Endometrial microvascular endothelial cells (primary cell): ENCODE measurements around the gene CDH18. TPM values are rescaled to one million over a fixed set of nuclear protein-coding genes. Genes with fewer than 3 reads are reported as not detected.

ENCODE experiments used
- in situ Hi-C: cut with HindIII; loops from 2 replicates; pipeline ENCODE4 v1.10.0; 2017; ENCODE audit warnings: low sequenced_read_pairs, low pct_unique_long_range_greater_than_20kb; ENCODE audit errors: inconsistent ontology term
- total RNA-seq: library from RNA; depleted of rRNA; stranded (reverse); fragments of >200 nt; gene quantifications from one replicate; pipeline ENCODE4 v1.2.3, GENCODE V29; 2015; ENCODE audit errors: inconsistent ontology term

The CDH18 gene
- total RNA-seq, 1 donor from 2014 or later, result not detected

DNA sequence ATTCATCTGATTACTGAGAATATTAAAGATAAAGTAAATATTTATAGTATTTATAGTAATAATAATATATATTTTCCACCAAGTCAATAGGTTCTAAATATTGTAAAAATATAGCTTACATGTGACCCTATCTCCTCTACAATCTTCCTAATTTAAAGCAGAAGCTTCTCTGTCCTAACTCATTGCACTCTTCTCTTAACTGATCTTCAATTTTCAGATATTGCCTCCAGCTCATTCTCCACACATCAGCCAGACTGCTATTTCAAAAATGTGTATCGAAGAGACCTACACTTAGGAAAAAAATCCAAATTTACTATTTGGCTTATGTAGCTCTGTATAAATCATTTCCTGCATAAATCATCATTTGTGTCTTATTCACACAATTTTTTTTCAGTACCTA, 47.8 kb downstream of the CDH18 start:
- in situ Hi-C loops, result no loop called here

- in situ Hi-C loops, result no loop called here
These were observed 57.5 kb downstream of the CDH18 start for GRCh38 chr5:19930451-19930850.

- in situ Hi-C loops, result no loop called here
These were observed 59.2 kb downstream of the CDH18 start for GRCh38 chr5:19928562-19929421.

GRCh38 chr5:19927919-19928318, 60.1 kb downstream of the CDH18 start:
- in situ Hi-C loops, result no loop called here

GRCh38 chr5:19927170-19927569, 60.8 kb downstream of the CDH18 start:
- in situ Hi-C loops, result no loop called here

DNA sequence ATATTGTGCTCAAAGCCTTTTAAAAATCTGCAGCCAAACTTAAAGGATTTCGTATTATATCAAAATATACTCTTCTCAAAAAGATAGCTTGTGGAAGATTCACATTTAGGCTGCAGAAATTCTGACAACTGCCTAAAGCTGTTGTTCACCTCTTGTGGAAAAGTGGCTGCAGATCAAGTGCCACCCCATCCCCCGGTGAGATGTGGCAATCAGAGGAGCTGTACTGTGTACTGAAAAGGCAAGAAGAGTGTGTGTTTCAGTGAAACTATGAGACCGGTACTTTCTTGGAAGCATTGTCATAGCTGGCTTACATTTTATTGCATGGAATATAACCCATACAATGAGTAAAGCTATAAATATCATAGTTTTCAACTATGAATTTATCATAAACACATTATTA, 64.3 kb downstream of the CDH18 start:
- in situ Hi-C loops, result no loop called here

DNA sequence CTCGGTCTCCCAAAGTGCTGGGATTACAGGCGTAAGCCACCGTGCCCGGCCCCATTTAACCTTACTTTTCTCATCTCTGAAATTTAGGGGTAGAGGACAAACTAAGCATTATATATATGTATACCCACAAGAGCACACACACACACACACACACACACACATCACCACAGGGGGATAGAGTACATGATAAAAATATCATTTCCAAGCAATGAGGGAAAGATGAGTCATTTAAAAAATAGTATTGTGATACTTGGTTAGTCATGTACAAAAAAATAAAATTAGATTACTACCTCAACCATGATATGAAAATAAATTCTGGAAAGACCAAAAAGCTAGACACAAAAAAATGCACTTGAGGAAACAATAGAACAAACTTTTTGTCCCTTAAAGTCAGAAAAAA, 67.2 kb downstream of the CDH18 start:
- in situ Hi-C loops, result no loop called here

DNA sequence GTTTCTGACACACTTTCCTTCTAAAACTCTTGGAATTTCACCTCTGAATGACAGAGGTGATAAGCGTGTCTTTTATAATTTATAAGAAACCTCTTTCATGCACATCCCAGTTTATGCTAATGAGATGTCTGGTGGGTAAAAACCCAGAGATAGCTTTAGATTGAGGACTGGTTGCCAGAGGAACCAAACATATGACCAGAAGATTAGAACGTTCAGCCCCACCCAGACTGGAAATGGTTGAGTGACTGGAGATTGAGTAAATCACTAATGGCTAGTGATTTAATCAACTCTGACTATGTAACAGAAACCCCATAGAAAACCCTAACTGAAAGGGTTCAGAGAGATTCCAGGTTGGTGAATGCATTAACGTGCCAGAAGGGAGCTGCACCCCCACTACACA, 69.2 kb downstream of the CDH18 start:
- in situ Hi-C loops, result no loop called here

- in situ Hi-C loops, result no loop called here
These were observed 70.3 kb downstream of the CDH18 start for GRCh38 chr5:19917588-19918122.

- in situ Hi-C loops, result no loop called here
These were observed 77.9 kb downstream of the CDH18 start for GRCh38 chr5:19910136-19910535.

- in situ Hi-C loops, result no loop called here
These were observed 83.2 kb downstream of the CDH18 start for GRCh38 chr5:19904766-19905165.

DNA sequence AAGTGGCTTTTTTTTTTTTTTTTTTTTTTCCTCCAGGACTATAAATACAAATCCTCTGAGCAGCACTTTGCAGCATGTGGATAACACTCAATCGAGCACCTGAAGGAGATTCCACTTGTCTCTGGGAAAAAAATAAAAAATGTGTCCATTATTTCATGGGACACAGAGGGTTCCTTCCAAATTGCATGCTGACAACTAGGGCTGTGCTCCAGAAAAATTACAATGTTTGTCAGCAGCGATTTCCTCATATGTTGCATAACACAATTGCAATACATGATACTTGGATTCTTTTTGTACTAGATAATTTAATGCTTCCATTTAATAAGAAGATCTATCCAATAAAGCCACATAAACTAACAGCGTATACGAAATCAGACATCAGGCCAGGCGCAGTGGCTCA, 84.4 kb downstream of the CDH18 start:
- in situ Hi-C loops, result no loop called here

DNA sequence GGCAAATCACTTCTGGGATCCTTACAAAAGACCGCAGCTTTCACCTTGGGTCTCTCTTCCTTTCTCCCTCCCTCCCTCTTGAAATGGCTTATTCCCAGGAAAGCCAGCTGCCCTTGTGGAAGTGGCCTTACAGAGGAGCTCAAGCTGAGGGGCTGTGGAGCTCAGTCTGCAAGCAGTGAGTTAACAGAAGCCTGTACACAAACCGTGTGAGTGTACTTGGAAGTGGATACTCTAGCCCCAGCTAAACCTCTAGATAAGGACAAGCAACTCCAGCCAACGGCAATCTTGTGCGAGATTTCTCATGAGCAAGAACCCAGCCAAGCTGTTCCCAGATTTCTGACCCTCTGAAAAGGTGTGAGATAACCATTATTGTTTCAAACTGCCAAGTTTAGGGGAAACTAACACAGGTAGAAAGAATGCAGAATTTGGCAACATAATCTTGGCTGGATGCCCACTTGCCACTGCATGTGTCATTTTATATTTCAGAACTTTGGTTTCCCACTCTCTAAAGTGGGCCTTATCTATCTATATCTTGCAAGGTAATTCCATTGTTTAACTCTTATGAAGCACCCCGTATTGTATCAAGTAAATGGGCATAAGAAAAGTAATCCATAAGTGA, 85.6 kb downstream of the CDH18 start:
- in situ Hi-C loops, result no loop called here

DNA sequence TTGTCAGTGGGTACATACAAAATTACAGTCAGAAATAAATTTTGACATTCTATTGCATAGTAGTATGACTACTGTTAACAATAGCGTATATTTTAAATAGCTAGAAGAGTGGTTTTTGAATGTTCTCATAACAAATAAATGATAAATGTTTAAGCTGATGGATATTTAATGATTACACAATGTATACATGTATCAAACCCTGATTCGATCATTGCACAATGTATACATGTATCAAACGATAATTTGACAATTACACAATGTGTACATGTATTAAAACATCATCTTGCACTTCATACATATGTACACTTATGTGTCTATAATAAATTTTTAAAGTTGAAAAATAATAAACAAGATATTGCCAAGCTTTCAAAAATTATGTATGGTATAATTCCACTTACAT, 87.7 kb downstream of the CDH18 start:
- in situ Hi-C loops, result no loop called here

- in situ Hi-C loops, result no loop called here
These were observed 96.3 kb downstream of the CDH18 start for GRCh38 chr5:19891658-19892057.

GRCh38 chr5:19886123-19886917, 101.7 kb downstream of the CDH18 start:
- in situ Hi-C loops, result no loop called here

- in situ Hi-C loops, result no loop called here
These were observed 102.8 kb downstream of the CDH18 start for GRCh38 chr5:19885040-19885824.

- in situ Hi-C loops, result no loop called here
These were observed 107.1 kb downstream of the CDH18 start for GRCh38 chr5:19880859-19881436.
